Immature natural killer cell (primary cell): ENCODE measurements around the gene ZNF616. TPM values are rescaled to one million over a fixed set of nuclear protein-coding genes. Genes with fewer than 3 reads are reported as not detected.
"Not testable (repeated sequence)": the region's sequence is repeated elsewhere in the genome, so short reads cannot be mapped to it uniquely, and the experiment has no call there.

ENCODE experiments used
- DNase-seq, 3 donors: peaks; one replicate each; pipeline ENCODE4 v3.0.0; 2022; ENCODE audit warnings: mixed read lengths in 1 of 3
- H3K27ac Mint-ChIP-seq, 6 donors: one replicate each; pipeline ENCODE4 v1.8.0; 2020; ENCODE audit warnings: mixed read lengths in 6 of 6, mild to moderate bottlenecking in 5 of 6, inconsistent platforms in 4 of 6, moderate library complexity in 3 of 6
- H3K27me3 Mint-ChIP-seq, 3 donors: one replicate each; pipeline ENCODE4 v1.8.0; 2020 to 2021; ENCODE audit warnings: low read depth in 3 of 3, mild to moderate bottlenecking in 3 of 3, mixed read lengths in 3 of 3, moderate library complexity in 3 of 3, inconsistent platforms in 1 of 3
- H3K36me3 Mint-ChIP-seq, 3 donors: one replicate each; pipeline ENCODE4 v1.8.0; 2020; ENCODE audit warnings: mixed read lengths in 3 of 3, inconsistent platforms in 2 of 3, mild to moderate bottlenecking in 2 of 3
- H3K4me1 Mint-ChIP-seq, 2 donors: one replicate each; pipeline ENCODE4 v1.8.0; 2020; ENCODE audit warnings: inconsistent platforms in 2 of 2, mild to moderate bottlenecking in 2 of 2, mixed read lengths in 2 of 2, moderate library complexity in 1 of 2
- H3K4me3 Mint-ChIP-seq, 5 donors: one replicate each; pipeline ENCODE4 v1.8.0; 2020; ENCODE audit warnings: mild to moderate bottlenecking in 5 of 5, mixed read lengths in 5 of 5, inconsistent platforms in 3 of 5, moderate library complexity in 3 of 5
- H3K9me3 Mint-ChIP-seq, 6 donors: one replicate each; pipeline ENCODE4 v1.8.0; 2020; ENCODE audit warnings: mild to moderate bottlenecking in 6 of 6, mixed read lengths in 6 of 6, inconsistent platforms in 4 of 6, moderate library complexity in 3 of 6
- polyA plus RNA-seq, 3 donors: library from polyadenylated mRNA; unstranded; fragments of 300-500 nt; fragmentation: Illumina TruSeq; gene quantifications; one replicate each; pipeline ENCODE4 v1.2.3, GENCODE V29; 2021

Gene ZNF616
- polyA plus RNA-seq, 3 donors from 2014 or later = 3.2 to 10.7 TPM; not detected in 1

DNA sequence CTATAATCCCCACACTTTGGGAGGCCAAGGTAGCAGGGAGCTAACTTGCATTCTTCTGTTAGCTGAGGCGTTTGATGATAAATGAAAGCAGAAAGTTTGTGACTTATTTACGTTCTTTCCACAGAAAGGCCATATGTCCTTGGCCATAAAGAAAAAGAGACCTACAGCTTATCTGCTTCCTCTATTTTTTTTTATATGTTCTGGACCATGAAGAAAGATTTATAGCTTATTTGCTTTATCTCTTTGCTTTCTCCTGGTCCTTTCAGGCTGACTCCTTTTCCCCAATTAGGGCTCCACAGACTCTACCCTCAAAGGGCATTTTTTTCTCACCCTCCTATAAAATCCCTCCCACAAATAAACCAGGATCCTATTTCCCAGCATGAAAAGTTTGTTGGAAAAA is 1.5 kb upstream of the ZNF616 start:
- H3K4me3 Mint-ChIP-seq = peak overlapping the region in 3 of 5 donors; percentile 3 to 69 (median 11)
- peaks cover 3 to 9% (median 6%) of the 10 kb centered on the region in 3 donors for H3K36me3 Mint-ChIP-seq
- H3K27me3 Mint-ChIP-seq = peaks cover 2 to 7% (median 6%) of the 10 kb centered on the region in 3 donors
- H3K9me3 Mint-ChIP-seq = peaks cover 0 to 15% (median 8%) of the 10 kb centered on the region in 6 donors
- no peak for DNase-seq
- H3K27ac Mint-ChIP-seq = peak overlapping the region in 5 of 6 donors; percentile 6 to 87 (median 46)
- peaks cover 38 to 53% of the 10 kb centered on the region in 2 donors for H3K4me1 Mint-ChIP-seq

DNA sequence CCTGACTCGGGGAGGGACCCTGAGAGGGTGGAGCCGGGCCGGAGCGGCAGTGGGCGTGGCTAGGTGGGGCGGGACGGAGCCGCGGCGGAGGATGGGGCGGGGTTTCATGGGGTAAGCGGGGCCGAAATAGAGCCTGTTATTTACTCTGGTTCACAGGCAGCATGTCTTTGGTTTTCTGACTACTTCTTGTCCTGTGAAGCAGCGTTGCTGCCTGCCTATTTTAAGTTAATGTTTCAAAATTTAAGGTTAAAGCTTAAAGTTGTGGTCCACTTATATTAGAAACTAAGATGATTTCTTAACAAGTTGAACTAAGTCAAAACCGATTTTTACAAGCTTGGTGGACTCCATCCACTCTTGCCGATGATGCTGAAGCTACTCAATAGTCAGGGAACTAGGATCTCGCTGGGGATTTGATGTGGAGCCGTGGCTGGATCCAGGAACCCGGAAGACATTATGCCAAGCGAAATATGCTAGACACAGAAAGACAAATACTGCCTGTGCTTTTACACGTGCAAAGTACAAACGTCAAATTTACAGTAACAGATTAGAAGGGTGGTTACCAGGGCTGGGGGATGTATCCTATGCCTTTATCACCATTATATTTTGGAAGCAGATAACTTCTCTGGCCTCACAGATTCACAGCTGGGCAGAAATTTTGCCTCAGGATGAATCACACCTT is 433 bp upstream of the ZNF616 start:
- H3K4me3 Mint-ChIP-seq = peak overlapping the region; percentile 88 to 98 (median 98)
- H3K4me1 Mint-ChIP-seq = peaks cover 40 to 58% of the 10 kb centered on the region in 2 donors
- peaks cover 3 to 6% (median 5%) of the 10 kb centered on the region in 3 donors for H3K27me3 Mint-ChIP-seq
- peaks cover 5 to 14% (median 10%) of the 10 kb centered on the region in 3 donors for H3K36me3 Mint-ChIP-seq
- peak overlapping the region; percentile 87 to 96 (median 94) for H3K27ac Mint-ChIP-seq
- DNase-seq = no peak
- peaks cover 2 to 22% (median 10%) of the 10 kb centered on the region in 6 donors for H3K9me3 Mint-ChIP-seq

DNA sequence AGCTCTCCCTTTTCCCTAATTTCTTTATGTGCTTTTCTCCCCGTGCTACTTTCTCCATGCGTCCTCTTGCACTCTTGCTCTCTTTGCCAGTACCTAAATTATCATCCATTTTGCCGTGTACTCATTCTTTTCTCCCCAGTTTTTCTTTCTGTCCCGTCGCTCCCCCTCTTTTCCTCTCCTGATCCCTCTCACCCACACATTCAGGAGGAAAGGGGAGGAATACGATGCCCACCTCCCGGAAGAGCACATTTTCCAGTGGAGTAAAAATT is 821 bp downstream of the ZNF616 start:
- H3K27ac Mint-ChIP-seq = peak overlapping the region; percentile 87 to 96 (median 94)
- H3K4me3 Mint-ChIP-seq = peak overlapping the region; percentile 88 to 98 (median 98)
- no peak for DNase-seq
- peaks cover 6 to 31% (median 13%) of the 10 kb centered on the region in 6 donors for H3K9me3 Mint-ChIP-seq
- H3K27me3 Mint-ChIP-seq = peaks cover 5 to 6% (median 5%) of the 10 kb centered on the region in 3 donors
- peaks cover 12 to 22% (median 21%) of the 10 kb centered on the region in 3 donors for H3K36me3 Mint-ChIP-seq
- peaks cover 41 to 62% of the 10 kb centered on the region in 2 donors for H3K4me1 Mint-ChIP-seq

DNA sequence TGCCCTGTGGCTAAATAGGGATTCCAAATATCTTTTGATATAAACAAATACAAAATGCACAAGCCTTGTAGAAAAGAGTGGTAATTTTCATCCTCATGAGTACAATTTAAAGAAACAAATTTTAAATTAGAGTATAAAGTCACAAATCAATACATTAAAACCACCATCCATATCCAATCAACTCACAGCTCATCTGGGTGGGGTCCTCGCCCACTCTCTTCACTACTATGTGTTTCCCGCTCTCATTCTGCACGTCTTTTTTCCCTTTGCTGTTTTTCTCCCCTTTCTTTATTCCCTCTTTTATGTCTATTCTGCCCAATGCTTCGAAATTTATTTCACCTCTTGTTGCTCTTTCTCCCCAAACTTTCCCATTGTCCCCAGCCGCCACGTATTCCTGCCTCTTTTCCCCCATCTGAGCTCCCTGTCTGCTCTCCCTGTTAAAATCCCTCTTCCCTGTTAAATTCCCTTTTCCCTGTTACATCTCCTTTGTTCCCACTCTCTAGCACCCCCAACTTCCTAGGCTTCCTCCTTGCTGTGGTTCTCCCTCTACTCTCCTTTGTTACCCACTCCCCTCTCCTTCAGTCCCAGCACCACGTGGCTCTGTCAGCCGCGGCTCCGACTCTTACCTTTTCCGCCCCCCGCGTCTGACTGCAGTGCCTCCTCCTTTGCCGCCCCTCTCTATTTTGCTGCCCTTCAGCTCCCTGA is 1.3 kb downstream of the ZNF616 start:
- peak overlapping the region; percentile 88 to 98 (median 98) for H3K4me3 Mint-ChIP-seq
- H3K27ac Mint-ChIP-seq = peak overlapping the region; percentile 87 to 96 (median 94)
- H3K9me3 Mint-ChIP-seq = peaks cover 6 to 35% (median 14%) of the 10 kb centered on the region in 6 donors
- H3K36me3 Mint-ChIP-seq = peaks cover 14 to 25% (median 23%) of the 10 kb centered on the region in 3 donors
- peaks cover 5 to 6% (median 5%) of the 10 kb centered on the region in 3 donors for H3K27me3 Mint-ChIP-seq
- no peak for DNase-seq
- H3K4me1 Mint-ChIP-seq = peaks cover 41 to 62% of the 10 kb centered on the region in 2 donors

DNA sequence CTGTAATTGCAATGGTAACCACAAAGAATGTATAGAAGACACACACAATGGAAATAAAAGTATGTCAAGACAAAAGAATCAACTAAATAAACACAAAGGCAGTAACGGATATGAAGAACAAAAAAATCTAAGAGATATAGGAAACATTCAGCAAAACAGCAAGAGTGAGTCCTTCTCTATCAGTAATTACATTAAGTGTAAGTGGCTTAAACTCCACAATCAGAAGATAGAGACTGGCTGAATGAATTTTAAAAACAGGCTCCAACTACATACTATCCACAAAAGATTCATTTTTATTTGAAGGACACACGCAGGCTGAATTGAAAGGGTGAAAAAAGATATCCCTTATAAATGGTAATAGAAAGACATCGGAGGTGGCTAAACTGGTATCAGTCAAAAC is 19.5 kb downstream of the ZNF616 start:
- Mint-ChIP-seq H3K9me3 (peaks cover 38 to 99% (median 90%) of the 10 kb centered on the region in 6 donors), H3K36me3 (peaks cover 88 to 97% (median 96%) of the 10 kb centered on the region in 3 donors), H3K4me1 (no peaks in the 10 kb centered on the region), H3K27ac (no peak overlapping the region), H3K27me3 (peaks cover 0 to 3% (median 2%) of the 10 kb centered on the region in 3 donors), H3K4me3 (no peak overlapping the region)
- no peak for DNase-seq

DNA sequence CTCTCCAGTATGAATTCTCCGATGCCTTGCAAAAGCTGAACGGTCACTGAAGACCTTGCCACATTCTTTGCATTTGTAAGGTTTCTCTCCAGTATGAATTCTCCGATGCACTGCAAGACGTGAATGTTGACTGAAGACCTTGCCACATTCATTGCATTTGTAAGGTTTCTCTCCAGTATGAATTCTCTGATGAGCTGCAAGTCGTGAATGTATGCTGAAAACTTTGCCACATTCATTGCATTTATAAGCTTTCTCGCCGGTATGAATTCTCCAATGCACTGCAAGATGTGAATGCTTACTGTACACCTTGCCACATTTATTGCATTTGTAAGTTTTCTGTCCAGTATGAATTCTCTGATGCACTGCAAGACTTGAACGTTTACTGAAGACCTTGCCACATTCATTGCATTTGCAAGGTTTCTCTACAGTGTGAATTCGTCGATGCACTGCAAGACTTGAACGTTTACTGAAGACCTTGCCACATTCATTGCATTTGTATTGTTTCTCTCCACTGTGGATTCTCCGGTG is 24.1 kb downstream of the ZNF616 start:
- H3K4me1 Mint-ChIP-seq = no peaks in the 10 kb centered on the region
- peaks cover 0 to 4% (median 0%) of the 10 kb centered on the region in 3 donors for H3K27me3 Mint-ChIP-seq
- H3K4me3 Mint-ChIP-seq = no peak overlapping the region
- peaks cover 64 to 98% (median 96%) of the 10 kb centered on the region in 6 donors for H3K9me3 Mint-ChIP-seq
- peaks cover 70 to 81% (median 71%) of the 10 kb centered on the region in 3 donors for H3K36me3 Mint-ChIP-seq
- no peak for DNase-seq
- H3K27ac Mint-ChIP-seq = no peak overlapping the region

DNA sequence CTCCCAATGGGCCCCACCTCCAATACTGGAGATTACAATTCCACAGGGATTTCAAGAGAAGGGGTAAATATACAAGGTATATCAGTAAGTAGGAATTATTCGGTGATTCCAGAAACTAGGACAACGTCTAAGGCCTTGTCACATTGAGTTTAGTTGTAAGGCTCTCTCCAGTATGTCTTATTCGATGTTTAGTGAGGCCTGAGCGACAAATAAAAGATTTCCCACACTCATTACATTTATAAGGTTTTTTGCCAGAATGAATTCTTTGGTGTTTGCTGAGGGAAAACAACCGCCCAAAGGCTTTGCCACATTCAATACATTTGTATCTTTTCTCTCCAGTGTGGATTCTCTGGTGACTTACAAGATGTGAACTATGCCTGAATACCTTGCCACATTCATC is 25.0 kb downstream of the ZNF616 start:
- Mint-ChIP-seq H3K9me3 (peaks cover 72 to 98% (median 96%) of the 10 kb centered on the region in 6 donors), H3K27me3 (peaks cover 0 to 4% (median 0%) of the 10 kb centered on the region in 3 donors), H3K36me3 (peaks cover 64 to 77% (median 69%) of the 10 kb centered on the region in 3 donors), H3K4me1 (no peaks in the 10 kb centered on the region), H3K4me3 (no peak overlapping the region), H3K27ac (no peak overlapping the region)
- DNase-seq = no peak

DNA sequence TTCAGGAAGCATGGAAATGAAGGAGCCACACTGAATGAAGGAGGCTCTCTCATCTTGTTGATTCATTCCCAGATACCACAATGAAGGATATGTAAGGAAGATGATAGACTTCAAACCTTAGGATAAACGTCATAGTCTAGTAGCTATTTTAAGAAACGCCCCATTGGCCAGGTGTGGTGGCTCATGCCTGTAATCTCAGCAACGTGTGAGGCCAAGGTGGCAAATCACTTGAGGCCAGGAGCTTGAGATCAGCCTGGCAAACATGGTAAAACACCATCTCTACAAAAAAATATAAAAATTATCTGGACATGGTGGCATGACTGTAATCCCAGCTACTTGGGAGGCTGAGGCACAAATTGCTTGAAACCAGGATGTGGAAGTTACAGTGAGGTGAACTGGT is 27.1 kb downstream of the ZNF616 start:
- DNase-seq = no peak
- Mint-ChIP-seq H3K36me3 (peaks cover 45 to 56% (median 56%) of the 10 kb centered on the region in 3 donors), H3K27me3 (peaks cover 0 to 5% (median 0%) of the 10 kb centered on the region in 3 donors), H3K9me3 (peaks cover 68 to 98% (median 95%) of the 10 kb centered on the region in 6 donors), H3K4me3 (no peak overlapping the region), H3K27ac (no peak overlapping the region), H3K4me1 (no peaks in the 10 kb centered on the region)

DNA sequence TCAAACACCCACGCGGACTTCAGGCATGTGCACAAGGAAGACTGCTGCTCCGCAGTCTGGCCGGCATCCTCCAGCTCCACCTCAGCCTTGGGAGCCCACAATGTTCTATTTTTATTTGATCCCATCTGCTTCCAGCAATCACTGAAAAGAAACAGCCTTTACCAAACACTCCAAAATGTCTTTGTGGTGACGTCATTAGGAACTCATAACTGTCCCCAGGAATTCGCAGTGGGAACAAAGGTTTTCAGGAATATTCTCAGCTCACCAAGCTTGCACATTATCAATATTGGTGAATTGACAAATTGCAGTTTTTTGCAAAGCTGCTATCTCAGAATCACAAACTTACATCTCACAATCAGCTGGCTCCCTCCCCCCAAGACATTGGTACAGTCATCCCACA is 29.0 kb downstream of the ZNF616 start:
- Mint-ChIP-seq H3K9me3 (peaks cover 55 to 95% (median 94%) of the 10 kb centered on the region in 6 donors), H3K36me3 (peaks cover 37 to 50% (median 50%) of the 10 kb centered on the region in 3 donors), H3K4me3 (peak overlapping the region in 1 of 5 donors; percentile 10)

DNA sequence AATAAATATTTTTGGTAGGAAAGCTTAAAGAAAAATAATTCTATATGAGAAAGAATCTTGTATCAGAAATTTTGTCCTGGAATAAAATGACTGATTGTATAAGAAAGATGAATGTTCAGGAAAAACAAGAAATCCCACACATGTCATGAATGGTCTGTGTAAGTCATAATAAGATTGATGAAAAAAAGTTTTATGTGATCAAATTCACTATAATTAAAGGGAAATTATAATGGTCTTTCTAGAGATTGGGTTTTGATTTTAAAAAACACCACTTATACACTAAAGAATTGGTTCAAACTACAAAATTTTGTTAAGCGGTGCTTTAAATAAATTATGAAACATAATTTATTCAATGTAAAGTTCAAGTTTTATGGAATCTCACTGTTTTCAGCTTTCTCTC is 37.0 kb downstream of the ZNF616 start:
- Mint-ChIP-seq H3K4me1 (no peaks in the 10 kb centered on the region), H3K4me3 (no peak overlapping the region), H3K27ac (no peak overlapping the region), H3K9me3 (peaks cover 9 to 64% (median 45%) of the 10 kb centered on the region in 6 donors), H3K27me3 (peaks cover 3 to 7% (median 3%) of the 10 kb centered on the region in 3 donors), H3K36me3 (peaks cover 13 to 15% (median 13%) of the 10 kb centered on the region in 3 donors)
- no peak for DNase-seq

More for the DNA sequence above, 29.0 kb downstream of the ZNF616 start:
- Mint-ChIP-seq H3K27ac (no peak overlapping the region), H3K27me3 (peaks cover 0 to 7% (median 0%) of the 10 kb centered on the region in 3 donors), H3K4me1 (no peaks in the 10 kb centered on the region)
- no peak for DNase-seq

DNA sequence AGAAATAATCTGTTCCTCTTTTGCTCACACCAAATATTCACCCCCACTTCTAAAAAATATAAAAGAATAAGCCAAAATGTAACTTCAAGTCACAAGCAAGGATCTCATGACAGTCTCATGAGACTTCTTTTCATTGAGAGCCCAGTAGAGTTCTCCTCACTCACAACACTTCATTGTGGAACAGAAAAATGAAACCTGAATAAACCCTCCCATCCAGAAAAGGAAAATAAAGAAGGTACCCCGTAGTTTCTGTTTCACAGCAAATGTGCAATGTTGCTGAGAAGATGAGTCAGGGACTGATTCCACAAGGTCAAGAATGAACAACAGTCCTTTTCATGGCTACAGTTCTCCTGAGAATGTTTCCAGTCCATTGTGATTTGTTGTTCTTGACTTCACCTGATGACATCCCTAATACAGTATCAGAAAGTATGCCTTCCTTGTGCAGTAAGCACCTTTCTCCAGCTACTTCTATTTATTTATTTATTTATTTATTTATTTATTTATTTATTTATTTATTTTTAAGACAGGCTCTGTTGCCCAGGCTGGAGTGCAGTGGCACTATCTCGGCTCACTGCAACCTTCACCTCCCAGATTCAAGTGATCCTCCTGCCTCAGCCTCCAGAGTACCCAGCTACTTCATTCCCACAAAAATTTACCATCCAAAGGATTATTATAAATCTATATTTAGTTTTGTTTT is 37.7 kb downstream of the ZNF616 start:
- H3K27me3 Mint-ChIP-seq = peaks cover 3 to 4% (median 3%) of the 10 kb centered on the region in 3 donors
- H3K4me1 Mint-ChIP-seq = no peaks in the 10 kb centered on the region
- H3K9me3 Mint-ChIP-seq = peaks cover 9 to 56% (median 39%) of the 10 kb centered on the region in 6 donors
- no peak overlapping the region for H3K27ac Mint-ChIP-seq
- H3K4me3 Mint-ChIP-seq = no peak overlapping the region
- DNase-seq = no peak
- H3K36me3 Mint-ChIP-seq = peaks cover 7 to 11% (median 8%) of the 10 kb centered on the region in 3 donors

DNA sequence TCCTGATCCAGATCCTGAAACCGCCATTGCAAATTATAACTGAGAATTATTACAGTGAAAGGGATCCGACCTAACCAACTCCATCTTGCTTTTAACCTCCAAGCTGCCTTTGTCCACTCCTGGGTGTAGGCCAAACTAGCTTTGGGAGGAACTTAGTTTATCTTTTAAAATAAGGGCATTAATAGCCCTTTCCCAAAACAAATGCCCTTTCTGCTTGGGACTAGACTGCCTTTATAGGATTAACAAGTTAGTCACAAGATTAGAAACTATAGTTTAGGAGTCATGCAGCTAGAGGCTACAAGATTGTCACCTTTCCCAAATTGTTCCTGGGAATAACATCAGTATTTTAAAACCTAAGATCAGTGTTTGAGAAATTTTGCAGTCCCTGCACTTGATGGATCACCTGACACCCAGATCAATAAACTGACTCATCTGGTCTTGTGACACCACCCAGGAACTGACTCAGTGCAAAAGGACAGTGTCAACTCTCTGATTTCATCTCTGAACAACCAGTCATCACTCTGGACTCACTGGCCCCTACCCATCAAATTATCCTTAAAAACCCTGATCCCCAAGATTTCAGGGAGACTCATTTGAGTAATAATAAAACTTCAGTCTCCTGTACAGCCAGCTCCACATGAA is 40.1 kb downstream of the ZNF616 start:
- peaks cover 3 to 41% (median 23%) of the 10 kb centered on the region in 6 donors for H3K9me3 Mint-ChIP-seq
- H3K27me3 Mint-ChIP-seq = peaks cover 3 to 4% (median 3%) of the 10 kb centered on the region in 3 donors
- DNase-seq = no peak
- H3K4me1 Mint-ChIP-seq = peaks cover 14 to 19% of the 10 kb centered on the region in 2 donors
- H3K4me3 Mint-ChIP-seq = no peak overlapping the region
- no peak overlapping the region for H3K27ac Mint-ChIP-seq
- peaks cover 3 to 8% (median 7%) of the 10 kb centered on the region in 3 donors for H3K36me3 Mint-ChIP-seq

DNA sequence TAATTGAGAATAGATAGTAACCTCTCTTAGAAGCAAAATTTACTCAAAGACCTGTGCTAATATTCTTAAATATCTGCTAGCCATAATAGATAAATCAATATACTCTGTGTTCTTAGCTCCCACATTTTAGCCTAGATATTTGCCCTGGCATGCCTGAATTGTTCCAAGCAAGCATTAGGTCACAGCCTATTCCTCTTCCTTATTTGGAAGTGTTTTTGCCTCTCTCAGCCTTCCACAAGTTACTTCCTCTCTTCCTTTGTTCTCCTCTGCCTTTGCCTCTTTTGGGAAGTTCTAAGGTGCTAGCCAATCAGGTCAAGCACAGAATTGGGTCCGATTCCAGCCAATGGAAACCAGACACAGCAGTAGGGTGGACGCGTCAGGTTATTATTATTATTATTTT is 43.3 kb downstream of the ZNF616 start:
- H3K36me3 Mint-ChIP-seq = peaks cover 21 to 37% (median 22%) of the 10 kb centered on the region in 3 donors
- not testable (repeated sequence) for H3K27me3 Mint-ChIP-seq, DNase-seq
- H3K27ac Mint-ChIP-seq = peak overlapping the region in 1 of 6 donors; percentile 95
- peaks cover 6 to 29% (median 17%) of the 10 kb centered on the region in 6 donors for H3K9me3 Mint-ChIP-seq
- peaks cover 39 to 49% of the 10 kb centered on the region in 2 donors for H3K4me1 Mint-ChIP-seq
- peak overlapping the region; percentile 94 to 100 (median 99) for H3K4me3 Mint-ChIP-seq
